ENCODE measurements around the gene MOK.

DNA sequence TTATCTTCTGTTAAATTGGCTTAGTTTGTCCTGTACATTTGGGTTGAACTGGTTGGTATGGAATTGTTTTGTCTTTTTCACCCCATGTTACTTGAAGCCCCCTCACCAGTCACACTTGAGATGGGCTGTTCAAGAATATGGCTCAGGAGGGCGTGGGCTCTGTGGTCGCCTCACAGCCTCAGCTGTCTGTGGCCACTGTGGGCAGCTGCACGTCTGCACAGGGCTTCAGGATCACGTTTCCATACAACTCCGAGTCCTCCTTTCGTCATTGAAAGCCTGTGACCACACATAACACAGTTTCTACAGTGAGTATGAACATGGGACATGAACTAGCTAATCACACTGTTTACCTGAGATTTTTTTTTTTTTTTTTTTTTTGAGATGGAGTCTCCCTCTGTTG is 81.3 kb downstream of the MOK start:
- TF ChIP-seq, protein P1, sequence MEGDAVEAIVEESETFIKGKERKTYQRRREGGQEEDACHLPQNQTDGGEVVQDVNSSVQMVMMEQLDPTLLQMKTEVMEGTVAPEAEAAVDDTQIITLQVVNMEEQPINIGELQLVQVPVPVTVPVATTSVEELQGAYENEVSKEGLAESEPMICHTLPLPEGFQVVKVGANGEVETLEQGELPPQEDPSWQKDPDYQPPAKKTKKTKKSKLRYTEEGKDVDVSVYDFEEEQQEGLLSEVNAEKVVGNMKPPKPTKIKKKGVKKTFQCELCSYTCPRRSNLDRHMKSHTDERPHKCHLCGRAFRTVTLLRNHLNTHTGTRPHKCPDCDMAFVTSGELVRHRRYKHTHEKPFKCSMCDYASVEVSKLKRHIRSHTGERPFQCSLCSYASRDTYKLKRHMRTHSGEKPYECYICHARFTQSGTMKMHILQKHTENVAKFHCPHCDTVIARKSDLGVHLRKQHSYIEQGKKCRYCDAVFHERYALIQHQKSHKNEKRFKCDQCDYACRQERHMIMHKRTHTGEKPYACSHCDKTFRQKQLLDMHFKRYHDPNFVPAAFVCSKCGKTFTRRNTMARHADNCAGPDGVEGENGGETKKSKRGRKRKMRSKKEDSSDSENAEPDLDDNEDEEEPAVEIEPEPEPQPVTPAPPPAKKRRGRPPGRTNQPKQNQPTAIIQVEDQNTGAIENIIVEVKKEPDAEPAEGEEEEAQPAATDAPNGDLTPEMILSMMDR (IDR thresholded peaks at IDR 0.05) = no peak
- TF ChIP-seq POLR2A (IDR thresholded peaks at IDR 0.05) = no peak
- no peak for TF ChIP-seq EP300 (IDR thresholded peaks at IDR 0.05)

Measured in ovary (tissue), 3 donors.